ENCODE results near the gene FGFR2. TPM values are rescaled to one million over a fixed set of nuclear protein-coding genes. Genes with fewer than 3 reads are reported as not detected.

FGFR2 gene
- total RNA-seq, 4 donors from 2014 or later = 41.6 to 79.3 (median 60.5) TPM

DNA sequence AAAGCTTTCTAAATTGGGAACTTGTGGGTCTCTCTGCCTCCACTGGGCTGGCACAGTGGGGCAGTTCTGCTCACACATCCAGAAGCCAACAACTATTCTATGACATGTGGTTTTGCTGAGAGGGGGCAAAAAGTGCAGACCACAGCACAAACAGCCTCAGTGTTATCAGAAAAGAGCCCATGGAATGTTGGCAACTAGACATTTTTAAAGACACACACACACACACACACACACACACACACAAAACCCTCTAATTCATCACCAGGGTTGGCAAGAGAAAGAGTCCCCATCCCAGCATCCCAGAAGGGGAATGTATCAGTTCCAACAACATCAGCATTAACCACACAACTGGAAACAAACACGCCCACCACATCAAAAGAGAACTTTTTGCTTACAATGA lies 117.1 kb downstream of the FGFR2 start:
- peaks cover 0 to 62% of the 10 kb centered on the region in 2 donors for H3K36me3 ChIP-seq
- no peak for ATAC-seq
- 60 to 75% methylated on average over 1 of the region's 1 CpG for WGBS, 2 donors (ENCODE audit: low coverage in 1 of 2)
- H3K4me1 ChIP-seq = peaks cover 0 to 11% (median 0%) of the 10 kb centered on the region in 3 donors
- TF ChIP-seq POLR2AphosphoS5 (IDR thresholded peaks at IDR 0.05) = no peak
- no peak for TF ChIP-seq POLR2A (IDR thresholded peaks at IDR 0.05)
- TF ChIP-seq EP300 (IDR thresholded peaks at IDR 0.05) = no peak
- TF ChIP-seq CTCF (IDR thresholded peaks at IDR 0.05) = no peak
- no peak overlapping the region for H3K27ac ChIP-seq
- no peaks in the 10 kb centered on the region for H3K27me3 ChIP-seq
- H3K9me3 ChIP-seq = no peaks in the 10 kb centered on the region
- no peak overlapping the region for H3K4me3 ChIP-seq

- H3K4me1 ChIP-seq = no peaks in the 10 kb centered on the region
- H3K9me3 ChIP-seq = no peaks in the 10 kb centered on the region
- no peak for ATAC-seq
- H3K4me3 ChIP-seq = no peak overlapping the region
- TF ChIP-seq POLR2AphosphoS5 (IDR thresholded peaks at IDR 0.05) (no peak), CTCF (IDR thresholded peaks at IDR 0.05) (no peak), EP300 (IDR thresholded peaks at IDR 0.05) (no peak), POLR2A (IDR thresholded peaks at IDR 0.05) (no peak)
- H3K27ac ChIP-seq = no peak overlapping the region
- H3K27me3 ChIP-seq = peaks cover 7% of the 10 kb centered on the region
- peaks cover 0 to 40% of the 10 kb centered on the region in 2 donors for H3K36me3 ChIP-seq
- WGBS, 2 donors (ENCODE audit: low coverage in 1 of 2) = 67 to 84% methylated on average over 6 to 7 of the region's 7 CpGs
Observed at GRCh38 chr10:121478556-121478955, 119.7 kb downstream of the FGFR2 start.

DNA sequence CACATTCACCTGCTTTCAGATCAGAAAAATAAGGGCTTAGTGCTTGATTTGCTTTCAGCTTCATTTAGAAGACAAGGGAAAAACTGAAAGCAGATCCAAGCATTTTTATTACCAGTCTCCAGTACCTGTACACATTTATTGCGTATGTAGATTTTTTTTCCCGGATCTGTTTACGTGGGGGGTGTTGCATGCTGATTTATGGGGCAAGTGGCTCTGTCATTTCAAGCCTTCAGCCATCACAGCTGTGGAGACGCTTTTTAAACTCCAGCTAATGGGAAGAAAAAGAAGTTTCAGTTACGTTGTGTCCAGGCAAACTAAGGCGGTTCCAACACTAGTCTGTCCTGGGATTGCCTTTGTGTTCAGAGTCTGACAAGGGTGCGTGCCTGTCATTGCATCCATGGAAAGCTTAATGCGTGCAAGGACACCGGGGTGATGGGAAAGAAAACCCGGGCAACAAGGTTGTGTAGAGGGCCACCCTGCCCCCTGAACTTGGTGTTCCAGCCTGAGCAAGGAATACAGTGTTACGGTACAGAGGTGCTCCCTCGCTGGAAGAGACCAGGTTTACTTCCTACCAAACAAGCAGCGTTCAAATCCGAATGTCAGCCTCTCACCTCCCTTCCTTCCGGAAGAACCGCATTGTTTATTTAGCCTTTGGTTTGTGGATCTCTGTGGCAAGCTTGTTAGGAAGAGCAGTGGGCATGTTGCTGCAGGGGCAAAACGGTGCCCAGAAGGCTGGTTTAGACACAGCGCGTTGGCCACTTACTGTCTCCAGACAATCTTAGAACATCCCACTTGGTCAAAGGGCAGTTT lies 128.2 kb downstream of the FGFR2 start:
- Histone ChIP-seq H3K4me3 (no peak overlapping the region), H3K27ac (no peak overlapping the region), H3K9me3 (no peaks in the 10 kb centered on the region), H3K4me1 (no peaks in the 10 kb centered on the region), H3K27me3 (peaks cover 7% of the 10 kb centered on the region), H3K36me3 (no peaks in the 10 kb centered on the region)
- WGBS, 2 donors (ENCODE audit: low coverage in 1 of 2) = 77 to 78% methylated on average over 12 of the region's 19 CpGs
- ATAC-seq = no peak
- TF ChIP-seq POLR2A (IDR thresholded peaks at IDR 0.05) = no peak
- TF ChIP-seq CTCF (IDR thresholded peaks at IDR 0.05) = no peak
- TF ChIP-seq POLR2AphosphoS5 (IDR thresholded peaks at IDR 0.05) = no peak
- TF ChIP-seq EP300 (IDR thresholded peaks at IDR 0.05) = no peak

DNA sequence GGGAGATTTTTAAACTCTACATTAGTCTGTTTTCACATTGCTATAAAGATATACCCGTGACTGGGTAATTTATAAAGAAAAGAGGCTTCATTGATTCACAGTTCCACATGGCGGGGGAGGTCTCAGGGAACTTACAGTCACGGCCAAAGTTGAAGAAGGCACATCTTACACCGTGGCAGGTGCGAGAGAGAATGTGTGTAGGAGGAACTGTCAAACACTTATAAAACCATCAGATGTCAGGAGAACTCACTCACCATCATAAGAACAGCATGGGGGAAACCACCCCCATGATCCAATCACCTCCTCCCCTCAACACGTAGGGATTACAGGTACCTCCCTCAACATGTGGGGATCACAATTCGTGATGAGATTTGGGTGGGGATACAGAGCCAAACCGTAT lies 129.5 kb downstream of the FGFR2 start:
- 91% methylated on average over 8 of the region's 8 CpGs; no CpG with 5 or more reads in 1 of the 2 donors for WGBS, 2 donors (ENCODE audit: low coverage in 1 of 2)
- ATAC-seq = no peak
- Histone ChIP-seq H3K36me3 (no peaks in the 10 kb centered on the region), H3K9me3 (no peaks in the 10 kb centered on the region), H3K4me1 (no peaks in the 10 kb centered on the region), H3K27ac (no peak overlapping the region), H3K27me3 (no peaks in the 10 kb centered on the region), H3K4me3 (no peak overlapping the region)
- TF ChIP-seq CTCF (IDR thresholded peaks at IDR 0.05) (no peak), EP300 (IDR thresholded peaks at IDR 0.05) (no peak), POLR2A (IDR thresholded peaks at IDR 0.05) (no peak), POLR2AphosphoS5 (IDR thresholded peaks at IDR 0.05) (no peak)

DNA sequence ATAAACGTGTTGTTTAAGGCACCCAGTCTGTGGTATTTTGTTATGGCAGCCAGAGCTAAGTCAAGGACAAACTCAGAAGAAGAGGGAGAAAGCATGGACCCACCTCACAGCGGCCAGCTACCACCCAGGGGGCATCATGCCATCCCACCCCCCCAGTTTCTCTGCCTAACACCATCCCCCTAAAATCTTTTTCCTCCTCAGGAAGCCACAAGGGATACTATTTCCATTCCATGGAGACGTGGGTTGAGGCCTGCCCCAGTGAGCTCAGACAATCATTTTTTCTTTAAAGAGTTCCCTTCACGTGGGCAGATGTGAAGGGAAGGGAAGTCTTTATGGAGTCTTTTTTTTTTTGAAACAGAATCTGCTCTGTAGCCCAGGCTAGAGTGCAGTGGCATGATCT lies 131.8 kb downstream of the FGFR2 start:
- no peaks in the 10 kb centered on the region for H3K27me3 ChIP-seq
- H3K9me3 ChIP-seq = no peaks in the 10 kb centered on the region
- TF ChIP-seq CTCF (IDR thresholded peaks at IDR 0.05) (no peak), POLR2AphosphoS5 (IDR thresholded peaks at IDR 0.05) (no peak), EP300 (IDR thresholded peaks at IDR 0.05) (no peak), POLR2A (IDR thresholded peaks at IDR 0.05) (no peak)
- H3K27ac ChIP-seq = no peak overlapping the region
- peaks cover 0 to 8% (median 0%) of the 10 kb centered on the region in 3 donors for H3K4me1 ChIP-seq
- WGBS, 2 donors (ENCODE audit: low coverage in 1 of 2) = 69 to 100% methylated on average over 1 to 2 of the region's 4 CpGs
- no peaks in the 10 kb centered on the region for H3K36me3 ChIP-seq
- no peak overlapping the region for H3K4me3 ChIP-seq
- ATAC-seq = no peak
